BLaER1 (cell line): ENCODE measurements around the gene CELF1.
A peak's percentile ranks its signal among the peaks of the same experiment; 100 is the strongest.
"Not testable (repeated sequence)": the region's sequence is repeated elsewhere in the genome, so short reads cannot be mapped to it uniquely, and the experiment has no call there.

Experiments used
- H3K27ac ChIP-seq: shearing (Covaris generic); formaldehyde crosslinking; 2 replicates; pipeline ENCODE4 v1.8.1; 2022
- H3K27me3 ChIP-seq: shearing (Covaris generic); formaldehyde crosslinking; 2 replicates; pipeline ENCODE4 v1.8.1; 2022
- H3K36me3 ChIP-seq: shearing (Covaris generic); formaldehyde crosslinking; 2 replicates; pipeline ENCODE4 v1.8.1; 2022
- H3K4me1 ChIP-seq: shearing (Covaris generic); formaldehyde crosslinking; 2 replicates; pipeline ENCODE4 v1.8.1; 2022
- H3K4me2 ChIP-seq: shearing (Covaris generic); formaldehyde crosslinking; 2 replicates; pipeline ENCODE4 v1.8.1; 2022
- H3K4me3 ChIP-seq: shearing (Covaris generic); formaldehyde crosslinking; 2 replicates; pipeline ENCODE4 v1.8.1; 2022
- H3K9ac ChIP-seq: shearing (Covaris generic); formaldehyde crosslinking; 2 replicates; pipeline ENCODE4 v1.8.1; 2022
- H3K9me3 ChIP-seq: shearing (Covaris generic); formaldehyde crosslinking; 2 replicates; pipeline ENCODE4 v1.8.1; 2022
- H4K20me1 ChIP-seq: shearing (Covaris generic); formaldehyde crosslinking; 2 replicates; pipeline ENCODE4 v1.8.1; 2022
- Cebpa-rat ChIP-seq: shearing (Covaris generic); IDR thresholded peaks from 2 replicates; pipeline ENCODE4 v1.8.1; 2022

CELF1 gene

DNA sequence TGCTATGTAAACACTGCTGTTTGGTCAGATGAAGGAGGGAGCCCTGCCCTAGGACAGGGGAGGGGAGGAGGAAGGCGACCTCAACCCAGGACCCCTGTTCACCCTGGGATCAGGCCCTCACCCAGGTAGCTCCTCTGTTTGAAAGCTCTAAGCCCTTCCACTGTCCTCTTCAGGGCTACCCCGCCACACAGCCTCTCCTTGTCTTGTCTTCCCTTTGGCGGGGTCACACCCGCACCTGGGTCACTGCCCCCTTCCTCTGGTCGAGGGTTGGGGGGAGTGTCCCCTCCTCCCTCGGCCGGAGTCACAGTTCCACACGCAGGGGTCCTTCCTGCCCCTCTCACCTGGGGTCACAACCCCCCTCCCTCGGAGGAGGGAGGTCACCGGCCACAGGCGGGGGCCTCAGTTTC is 12.0 kb upstream of the CELF1 start:
- H3K4me1 ChIP-seq: peaks cover 25% of the 10 kb centered on the region
- H3K27me3 ChIP-seq: no peaks in the 10 kb centered on the region
- H3K9me3 ChIP-seq: no peaks in the 10 kb centered on the region
- H4K20me1 ChIP-seq: peaks cover 6% of the 10 kb centered on the region
- no peak for TF ChIP-seq Cebpa-rat
- peak overlapping the region; percentile 93 for H3K4me2 ChIP-seq
- H3K4me3 ChIP-seq: peak overlapping the region; percentile 83
- peak overlapping the region; percentile 89 for H3K27ac ChIP-seq
- peaks cover 22% of the 10 kb centered on the region for H3K36me3 ChIP-seq
- H3K9ac ChIP-seq: peak overlapping the region; percentile 92

GRCh38 chr11:47564366-47564765 is 11.4 kb upstream of the CELF1 start:
- peaks cover 25% of the 10 kb centered on the region for H3K4me1 ChIP-seq
- peaks cover 17% of the 10 kb centered on the region for H3K36me3 ChIP-seq
- peak overlapping the region; percentile 93 for H3K4me2 ChIP-seq
- H3K4me3 ChIP-seq: peak overlapping the region; percentile 83
- not testable (repeated sequence) for H3K27me3 ChIP-seq, H3K27ac ChIP-seq, H3K9me3 ChIP-seq, H4K20me1 ChIP-seq
- peak overlapping the region; percentile 92 for H3K9ac ChIP-seq

DNA sequence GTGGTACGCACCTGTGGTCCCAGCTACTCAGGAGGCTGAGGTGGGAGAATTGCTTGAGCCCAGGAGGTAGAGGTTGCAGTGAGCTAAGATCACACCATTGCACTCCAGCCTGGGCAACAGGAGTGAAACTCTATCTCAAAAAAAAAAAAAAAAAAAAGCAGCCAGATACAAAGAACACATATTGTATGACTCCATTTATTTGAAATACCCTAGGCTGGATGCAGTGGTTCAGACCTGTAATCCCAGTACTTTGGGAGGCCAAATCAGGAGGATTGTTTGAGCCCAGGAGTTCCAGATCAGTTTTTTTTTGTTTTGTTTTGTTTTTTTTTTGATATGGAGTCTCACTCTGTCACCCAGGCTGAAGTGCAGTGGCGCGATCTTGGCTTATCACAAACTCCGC is 9.5 kb upstream of the CELF1 start:
- not testable (repeated sequence) for H3K9me3 ChIP-seq, H3K4me2 ChIP-seq, H3K36me3 ChIP-seq, H3K27ac ChIP-seq, H4K20me1 ChIP-seq, H3K4me3 ChIP-seq, H3K9ac ChIP-seq, H3K27me3 ChIP-seq
- peaks cover 25% of the 10 kb centered on the region for H3K4me1 ChIP-seq

DNA sequence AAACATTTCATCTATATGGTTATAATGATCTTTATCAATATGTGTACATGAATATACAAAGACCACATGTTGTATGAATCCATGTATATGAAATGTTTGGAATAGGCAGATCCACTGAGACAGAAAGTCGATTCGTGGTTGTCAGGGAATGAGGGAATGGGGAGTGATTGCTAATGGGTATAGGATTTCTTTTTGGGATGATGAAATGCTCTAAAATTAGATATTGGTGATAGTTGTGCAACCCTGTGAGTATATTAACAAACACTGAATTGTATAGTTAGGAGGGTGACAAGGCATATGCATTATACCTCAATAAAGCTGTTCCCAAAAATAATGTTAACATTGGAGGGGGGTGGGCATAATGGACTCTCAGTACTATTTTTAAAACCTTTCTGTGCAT is 7.5 kb upstream of the CELF1 start:
- Histone ChIP-seq H3K9me3 (no peaks in the 10 kb centered on the region), H3K4me3 (no peak overlapping the region), H3K36me3 (0 out of 2 replicates have a peak, but pooled peaks cover 4% of the 10 kb centered on the region), H3K9ac (no peak overlapping the region), H3K4me2 (no peak overlapping the region), H4K20me1 (no peaks in the 10 kb centered on the region), H3K27ac (no peak overlapping the region), H3K27me3 (no peaks in the 10 kb centered on the region), H3K4me1 (peaks cover 11% of the 10 kb centered on the region)
- TF ChIP-seq Cebpa-rat: no peak

GRCh38 chr11:47558695-47559094 is 5.8 kb upstream of the CELF1 start:
- Histone ChIP-seq H3K4me2 (no peak overlapping the region), H3K4me3 (no peak overlapping the region), H3K27ac (no peak overlapping the region), H3K4me1 (peaks cover 9% of the 10 kb centered on the region), H3K27me3 (no peaks in the 10 kb centered on the region), H3K9me3 (no peaks in the 10 kb centered on the region), H3K9ac (no peak overlapping the region), H3K36me3 (0 out of 2 replicates have a peak, but pooled peaks cover 4% of the 10 kb centered on the region), H4K20me1 (no peaks in the 10 kb centered on the region)
- no peak for TF ChIP-seq Cebpa-rat

GRCh38 chr11:47557004-47557403 is 4.1 kb upstream of the CELF1 start:
- H3K4me3 ChIP-seq, H4K20me1 ChIP-seq, H3K9me3 ChIP-seq, H3K9ac ChIP-seq, H3K27me3 ChIP-seq, H3K36me3 ChIP-seq, H3K4me2 ChIP-seq, H3K27ac ChIP-seq: not testable (repeated sequence)
- H3K4me1 ChIP-seq: peaks cover 13% of the 10 kb centered on the region

DNA sequence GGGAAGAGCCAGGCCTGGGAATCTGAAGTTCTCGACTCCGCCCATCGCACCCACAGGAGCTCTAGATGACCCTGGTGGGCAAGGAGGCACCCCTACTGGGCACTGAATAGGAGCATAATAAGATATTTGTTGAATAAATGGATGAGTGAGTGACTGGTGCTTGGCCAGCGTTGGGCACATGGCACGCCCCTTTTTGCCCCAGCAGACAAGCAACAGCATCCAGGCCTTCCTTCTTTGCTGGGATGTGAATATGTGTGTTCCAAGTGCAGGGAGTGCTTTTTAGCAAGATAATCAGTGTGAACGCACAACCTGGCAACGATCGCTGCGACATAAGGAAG is 443 bp upstream of the CELF1 start:
- Histone ChIP-seq H3K27me3 (no peaks in the 10 kb centered on the region), H3K4me2 (peak overlapping the region; percentile 66), H3K4me1 (peaks cover 42% of the 10 kb centered on the region), H3K36me3 (peaks cover 21% of the 10 kb centered on the region; the same call in 1 of the 2 replicates), H3K27ac (peak overlapping the region; percentile 68), H4K20me1 (peaks cover 42% of the 10 kb centered on the region), H3K4me3 (peak overlapping the region; percentile 94), H3K9me3 (no peaks in the 10 kb centered on the region), H3K9ac (peak overlapping the region; percentile 68; the same call in 1 of the 2 replicates)
- TF ChIP-seq Cebpa-rat: no peak

- TF ChIP-seq Cebpa-rat: no peak
- Histone ChIP-seq H3K4me3 (peak overlapping the region; percentile 94), H3K4me2 (peak overlapping the region; percentile 79), H3K27me3 (no peaks in the 10 kb centered on the region), H3K36me3 (peaks cover 34% of the 10 kb centered on the region; the same call in 1 of the 2 replicates), H3K9ac (peak overlapping the region; percentile 96), H3K27ac (peak overlapping the region; percentile 92), H3K9me3 (no peaks in the 10 kb centered on the region), H3K4me1 (peaks cover 45% of the 10 kb centered on the region), H4K20me1 (peaks cover 55% of the 10 kb centered on the region)
These were observed 821 bp downstream of the CELF1 start for GRCh38 chr11:47552056-47552565.

DNA sequence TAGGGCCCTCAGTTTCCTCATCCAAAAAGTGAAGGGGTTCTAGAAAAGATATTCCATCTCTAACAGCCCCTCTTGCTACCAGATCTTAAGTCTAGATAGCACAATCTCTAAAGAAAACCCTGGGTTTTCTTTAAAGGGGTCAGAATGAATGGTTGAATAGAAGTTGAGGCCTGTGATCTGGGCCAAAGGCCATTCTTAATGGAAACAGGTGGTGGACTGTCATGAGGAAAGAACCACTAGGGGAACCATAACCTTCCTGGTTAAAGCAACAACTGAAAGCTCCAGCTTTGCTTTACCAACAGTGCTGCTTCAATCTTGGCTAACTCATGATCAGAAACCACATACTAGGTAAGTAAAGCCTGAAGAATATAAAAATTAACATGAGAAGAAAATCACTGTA is 1.8 kb downstream of the CELF1 start:
- Histone ChIP-seq H3K9me3 (no peaks in the 10 kb centered on the region), H3K4me3 (peak overlapping the region; percentile 94), H3K9ac (peak overlapping the region; percentile 96; the same call in 1 of the 2 replicates), H3K4me2 (peak overlapping the region; percentile 79), H4K20me1 (peaks cover 65% of the 10 kb centered on the region), H3K36me3 (peaks cover 39% of the 10 kb centered on the region), H3K27me3 (no peaks in the 10 kb centered on the region), H3K27ac (no peak overlapping the region; the same call in 1 of the 2 replicates), H3K4me1 (peaks cover 45% of the 10 kb centered on the region)
- no peak for TF ChIP-seq Cebpa-rat

DNA sequence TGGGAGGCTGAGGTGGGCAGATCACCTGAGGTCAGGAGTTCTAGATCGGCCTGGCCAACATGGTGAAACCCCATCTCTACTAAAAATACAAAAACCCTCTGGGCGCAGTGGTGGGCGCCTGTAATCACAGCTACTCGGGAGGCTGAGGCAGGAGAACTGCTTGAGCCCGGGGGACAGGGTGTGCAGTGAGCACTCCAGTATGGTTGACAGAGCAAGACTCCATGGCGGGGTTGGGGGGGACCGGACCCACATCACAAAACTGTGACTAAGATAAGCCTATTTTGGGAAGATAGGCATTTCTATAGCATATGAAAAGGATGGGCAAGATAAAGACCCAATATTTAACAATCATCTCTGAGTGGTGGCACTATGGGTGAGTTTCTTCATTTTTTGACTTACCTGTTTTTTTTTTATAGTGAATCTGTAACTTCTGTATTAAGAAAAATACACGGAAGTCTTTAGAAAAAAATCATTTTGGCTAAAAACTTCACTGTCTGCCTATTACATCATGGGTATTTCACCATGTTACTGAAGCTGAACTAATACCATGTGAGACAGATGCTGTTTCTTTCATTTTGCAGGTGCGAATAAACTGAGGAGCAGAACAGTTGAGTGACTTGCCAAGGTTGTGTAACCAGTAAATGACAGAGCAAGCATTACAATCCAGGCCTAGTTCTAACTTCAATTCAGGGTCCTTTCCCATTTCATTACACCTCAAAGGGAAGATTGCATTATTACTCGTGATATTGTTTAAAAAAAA is 2.5 kb downstream of the CELF1 start:
- Histone ChIP-seq H3K36me3 (peaks cover 41% of the 10 kb centered on the region), H3K27me3 (no peaks in the 10 kb centered on the region), H4K20me1 (peaks cover 69% of the 10 kb centered on the region), H3K9ac (no peak overlapping the region), H3K4me2 (peak overlapping the region; percentile 79), H3K4me1 (peaks cover 45% of the 10 kb centered on the region), H3K27ac (no peak overlapping the region), H3K9me3 (no peaks in the 10 kb centered on the region), H3K4me3 (peak overlapping the region; percentile 94)
- no peak for TF ChIP-seq Cebpa-rat

- H3K27me3 ChIP-seq, H3K4me3 ChIP-seq, H3K27ac ChIP-seq, H3K4me2 ChIP-seq, H3K9ac ChIP-seq, H3K9me3 ChIP-seq: not testable (repeated sequence)
- H3K4me1 ChIP-seq: peaks cover 47% of the 10 kb centered on the region
- peaks cover 66% of the 10 kb centered on the region for H3K36me3 ChIP-seq
- peaks cover 98% of the 10 kb centered on the region for H4K20me1 ChIP-seq
These were observed 6.7 kb downstream of the CELF1 start for GRCh38 chr11:47546274-47546673.
